HepG2 (cell line): Measurements from ENCODE around the gene PRKCZ. TPM values are rescaled to one million over a fixed set of nuclear protein-coding genes. Genes with fewer than 3 reads are reported as not detected.
A peak's percentile ranks its signal among the peaks of the same experiment; 100 is the strongest.

Source experiments
- ATAC-seq: fragments of 200-7000 bp; cut with Tn5 transposase; 3 replicates; pipeline ENCODE4 v1.9.1; 2020; ENCODE audit warnings: mild to moderate bottlenecking, moderate library complexity
- BruUV-seq: library from RNA; stranded (reverse); fragments of 400-500 nt; replicated peaks from 2 replicates; lab custom pipeline; 2021; lab: Mats Ljungman, UMichigan
- CTCF ChIA-PET: fragments of 300-600 bp; formaldehyde crosslinking; extraction: SDS; loops from one replicate; lab custom pipeline; 2021; ENCODE audit warnings: low total read pairs, inconsistent platforms, low intra/inter-chr PET ratio; lab: Yijun Ruan, JAX
- POLR2A ChIA-PET: fragments of 350-600 bp; sonication (Branson Sonifier 250); formaldehyde crosslinking; loops from one replicate; lab custom pipeline; 2020; ENCODE audit warnings: antibody characterized with exemption, inconsistent platforms; lab: Yijun Ruan, JAX
- DNase-seq: peaks from one replicate; pipeline ENCODE4 v3.0.0-alpha.2; 2015; ENCODE audit warnings: low spot score
- FAIRE-seq: peaks from 3 replicates; lab custom pipeline; 2011; peaks lifted over from hg19 to GRCh38; lab: Jason Lieb, UNC
- H2AFZ ChIP-seq: one replicate; pipeline ENCODE4 v1.6.1; 2011; ENCODE audit warnings: low read length, inconsistent platforms
- H3K27ac ChIP-seq: fragments of 300-600 bp; 3 replicates; pipeline ENCODE4 v1.8.0; 2011; ENCODE audit warnings: mixed run types, mild to moderate bottlenecking, mixed read lengths, low read length, inconsistent platforms; ENCODE audit not compliant: insufficient read depth; ENCODE audit errors: extremely low read length
- H3K27me3 ChIP-seq, 2 experiments: fragments of 200-600 bp in 1 of 2; 2 replicates in 1 of 2; 3 replicates in 1 of 2; pipeline versions ENCODE4 v1.6.0 to v1.8.0; 2011; ENCODE audit warnings: low read length in 2 of 2, mild to moderate bottlenecking in 2 of 2, moderate library complexity in 2 of 2, inconsistent platforms in 1 of 2; ENCODE audit not compliant: insufficient read depth in 2 of 2, control insufficient read depth in 1 of 2
- H3K36me3 ChIP-seq, 2 experiments: fragments of 200-600 bp in 1 of 2; replicated peaks in 1 of 2; 2 replicates in 1 of 2; 3 replicates in 1 of 2; pipeline versions ENCODE4 v1.5.1 to v1.8.0; 2011; ENCODE audit warnings: low read length in 2 of 2, inconsistent platforms in 1 of 2; ENCODE audit not compliant: insufficient read depth in 2 of 2, control insufficient read depth in 1 of 2
- H3K4me1 ChIP-seq: 2 replicates; pipeline ENCODE4 v1.5.1; 2012; ENCODE audit warnings: low read length, inconsistent platforms; ENCODE audit not compliant: insufficient read depth
- H3K4me2 ChIP-seq: 2 replicates; pipeline ENCODE4 v1.6.0; 2011; ENCODE audit warnings: low read depth, low read length, inconsistent platforms
- H3K4me3 ChIP-seq, 3 experiments: fragments of 200-600 bp in 1 of 3; sonication (generic), shearing (Covaris generic) in 1 of 3; replicated peaks in 1 of 3; 2 replicates each; pipeline ENCODE4 v1.5.1; 2011 to 2016; ENCODE audit warnings: low read length in 3 of 3, inconsistent platforms in 2 of 3, low read depth in 2 of 3, mild to moderate bottlenecking in 2 of 3, control low read depth in 1 of 3, mixed read lengths in 1 of 3; ENCODE audit not compliant: insufficient read depth in 1 of 3
- H3K79me2 ChIP-seq: one replicate; pipeline ENCODE4 v1.6.1; 2011; ENCODE audit warnings: low read length, inconsistent platforms; ENCODE audit not compliant: insufficient read depth
- H3K9ac ChIP-seq: 2 replicates; pipeline ENCODE4 v1.6.0; 2011; ENCODE audit warnings: mild to moderate bottlenecking, low read depth, low read length, inconsistent platforms; ENCODE audit not compliant: insufficient read depth
- H3K9me3 ChIP-seq: 2 replicates; pipeline ENCODE4 v1.5.1; 2012; ENCODE audit warnings: mild to moderate bottlenecking, low read length
- H4K20me1 ChIP-seq: 2 replicates; pipeline ENCODE4 v1.6.0; 2011; ENCODE audit warnings: inconsistent platforms, mild to moderate bottlenecking, low read length, moderate library complexity; ENCODE audit not compliant: insufficient read depth
- CCDC6 ChIP-seq: sonication (generic); formaldehyde crosslinking; IDR thresholded peaks from 2 replicates; pipeline ENCODE4 v1.8.1; 2022; ENCODE audit warnings: mild to moderate bottlenecking, missing genetic modification reagents, moderate library complexity
- DNMT1 ChIP-seq: sonication (generic); formaldehyde crosslinking; IDR thresholded peaks from 2 replicates; pipeline ENCODE4 v1.5.1; 2020; ENCODE audit warnings: mild to moderate bottlenecking, missing genetic modification reagents
- EEA1 ChIP-seq: sonication (generic); formaldehyde crosslinking; IDR thresholded peaks from 2 replicates; pipeline ENCODE4 v1.5.1; 2020; ENCODE audit warnings: mild to moderate bottlenecking, missing genetic modification reagents, borderline replicate concordance
- FOXJ3 ChIP-seq: sonication (generic); formaldehyde crosslinking; IDR thresholded peaks from 2 replicates; pipeline ENCODE4 v1.4.0; 2020; ENCODE audit warnings: missing genetic modification reagents, mild to moderate bottlenecking, borderline replicate concordance
- HNRNPK ChIP-seq: fragments of 200-400 bp; formaldehyde crosslinking; IDR thresholded peaks from 2 replicates; pipeline ENCODE4 v1.6.1; 2018; ENCODE audit warnings: low read length, low read depth, moderate library complexity, mild to moderate bottlenecking; ENCODE audit not compliant: poor library complexity, severe bottlenecking
- HNRNPLL ChIP-seq: fragments of 200-400 bp; formaldehyde crosslinking; IDR thresholded peaks from 2 replicates; pipeline ENCODE4 v1.6.1; 2017; ENCODE audit warnings: mild to moderate bottlenecking, low read depth, low read length; ENCODE audit not compliant: poor library complexity, severe bottlenecking
- KMT2A ChIP-seq: sonication (generic); formaldehyde crosslinking; IDR thresholded peaks from 2 replicates; pipeline ENCODE4 v1.4.0; 2020; ENCODE audit warnings: missing genetic modification reagents
- LCORL ChIP-seq, 2 experiments: fragments of 450-650 bp in 1 of 2; sonication (generic) in 1 of 2; formaldehyde crosslinking in 1 of 2; IDR thresholded peaks; 2 replicates each; pipeline versions ENCODE4 v1.5.0 to v1.6.1; 2017 to 2020; ENCODE audit warnings: antibody characterized with exemption in 1 of 2, missing genetic modification reagents in 1 of 2
- PAX8 ChIP-seq: sonication (generic); formaldehyde crosslinking; IDR thresholded peaks from 2 replicates; pipeline ENCODE4 v1.8.0; 2022; ENCODE audit warnings: mild to moderate bottlenecking, missing genetic modification reagents, borderline replicate concordance
- PAXIP1 ChIP-seq: sonication (generic); formaldehyde crosslinking; conservative IDR thresholded peaks from 2 replicates; pipeline ENCODE4 v1.4.0; 2020; ENCODE audit warnings: mild to moderate bottlenecking, missing genetic modification reagents, moderate library complexity
- RBFOX2 ChIP-seq: fragments of 200-400 bp; formaldehyde crosslinking; IDR thresholded peaks from 2 replicates; pipeline ENCODE4 v1.6.1; 2017; ENCODE audit warnings: low read depth, mild to moderate bottlenecking, low read length
- SAP130 ChIP-seq: IDR thresholded peaks from 2 replicates; pipeline ENCODE4 v1.6.1; 2016; ENCODE audit warnings: low read depth
- SIX1 ChIP-seq: sonication (generic); formaldehyde crosslinking; IDR thresholded peaks from 2 replicates; pipeline ENCODE4 v1.4.0; 2020; ENCODE audit warnings: missing genetic modification reagents, borderline replicate concordance
- SP5 ChIP-seq: IDR thresholded peaks from 2 replicates; pipeline ENCODE4 v1.6.1; 2016; ENCODE audit warnings: low read depth, borderline replicate concordance
- ZBTB38 ChIP-seq: sonication (generic); formaldehyde crosslinking; IDR thresholded peaks from 2 replicates; pipeline ENCODE4 v1.5.1; 2020; ENCODE audit warnings: mild to moderate bottlenecking, missing genetic modification reagents
- ZNF253 ChIP-seq: sonication (generic); formaldehyde crosslinking; IDR thresholded peaks from 2 replicates; pipeline ENCODE4 v1.8.0; 2022; ENCODE audit warnings: mild to moderate bottlenecking, missing genetic modification reagents, borderline replicate concordance
- ZNF414 ChIP-seq: sonication (generic); formaldehyde crosslinking; IDR thresholded peaks from 2 replicates; pipeline ENCODE4 v1.5.0; 2020; ENCODE audit warnings: missing genetic modification reagents
- ZNF564 ChIP-seq: sonication (generic); formaldehyde crosslinking; IDR thresholded peaks from 2 replicates; pipeline ENCODE4 v1.8.1; 2023; ENCODE audit warnings: mild to moderate bottlenecking, missing genetic modification reagents
- ZNF607 ChIP-seq: sonication (generic); formaldehyde crosslinking; IDR thresholded peaks from 2 replicates; pipeline ENCODE4 v1.5.1; 2020; ENCODE audit warnings: missing genetic modification reagents, mild to moderate bottlenecking, borderline replicate concordance
- WGBS: methylation state at CpG from one replicate; pipeline ENCODE4 v1.1.6; 2017; ENCODE audit warnings: low lambda C conversion rate; 5-methylcytosine and 5-hydroxymethylcytosine counted together
- in situ Hi-C: cut with HindIII; loops from 2 replicates; pipeline ENCODE4 v1.10.0; 2017; ENCODE audit warnings: low pct_unique_long_range_greater_than_20kb; ENCODE audit not compliant: extremely low pct_ligation_motif_present
- intact Hi-C: fragments of 100-400 bp; cut with micrococcal nuclease; formaldehyde crosslinking; loops from one replicate; pipeline ENCODE4 v1.10.0; 2022; ENCODE audit not compliant: unreplicated experiment
- polyA plus RNA-seq, 8 experiments: library from polyadenylated mRNA; depleted of rRNA in 3 of 8; stranded (reverse) in 7 of 8; unstranded in 1 of 8; fragments of >200 nt; fragmentation: Illumina TruSeq in 4 of 8; extraction: Trizol in 4 of 8; gene quantifications; 2 replicates each; pipeline versions ENCODE4 v1.2.1 to v1.2.3, GENCODE V29; 2011 to 2016; ENCODE audit warnings: low read depth in 4 of 8, missing spikeins in 1 of 8, mixed read lengths in 1 of 8; ENCODE audit not compliant: insufficient read depth in 1 of 8
- total RNA-seq, 5 experiments: library from RNA; depleted of rRNA; stranded (reverse); fragments of >200 nt; fragmentation: Illumina TruSeq; extraction: Trizol; gene quantifications; 2 replicates each; pipeline ENCODE4 v1.2.3, GENCODE V29; 2016; ENCODE audit warnings: low read depth in 1 of 5

PRKCZ gene
- total and polyA plus RNA-seq, 2 of the 13 experiments (the other 11 are each of a cell fraction or from before 2014, with no cell fraction given): 34.7 to 85.2 TPM

DNA sequence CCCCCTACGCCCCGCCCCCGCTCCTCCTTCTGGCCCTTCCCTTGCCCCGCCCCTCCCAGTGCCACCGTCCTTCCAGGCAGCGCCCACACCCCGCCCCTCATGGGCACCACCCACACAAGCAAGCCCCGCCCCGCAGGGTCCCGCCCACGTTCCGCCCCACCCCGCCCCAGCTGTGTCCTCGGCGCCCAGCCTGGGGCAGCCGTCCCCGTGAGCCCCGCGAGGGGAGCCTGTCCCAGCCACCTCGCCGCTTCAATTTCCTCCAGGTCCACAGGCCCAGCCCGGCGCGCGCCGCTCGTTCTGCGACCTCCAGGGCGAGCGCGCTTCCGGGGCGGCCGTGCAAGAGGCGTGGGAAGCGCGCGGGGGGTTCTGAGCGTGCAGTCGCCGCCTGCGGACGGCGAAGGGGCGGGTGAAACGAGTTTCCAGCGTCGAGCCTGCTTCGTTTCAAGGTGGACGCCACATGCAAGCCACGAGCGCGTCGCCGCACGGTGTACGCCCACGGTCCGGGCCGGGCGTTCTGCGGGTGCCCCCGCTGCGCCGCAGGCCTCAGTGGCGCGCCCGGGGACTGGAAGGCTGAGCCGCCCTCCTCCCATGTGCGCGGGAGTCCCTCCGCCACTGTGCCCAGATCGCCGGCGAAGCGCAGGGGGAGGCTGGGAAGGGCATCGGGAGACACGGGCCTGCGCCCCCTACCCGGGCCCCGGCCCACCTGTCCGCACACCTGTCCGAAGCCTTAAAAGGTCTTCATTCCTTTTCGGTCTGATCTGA lies 155.2 kb downstream of the PRKCZ start:
- Histone ChIP-seq H4K20me1 (no peaks in the 10 kb centered on the region), H3K9ac (0 out of 2 replicates have a peak overlapping the region, but pooled peaks have one; percentile 58), H3K9me3 (no peaks in the 10 kb centered on the region), H3K27ac (no peak overlapping the region), H3K36me3 (no peaks in the 10 kb centered on the region), H2AFZ (no peak overlapping the region), H3K79me2 (no peaks in the 10 kb centered on the region), H3K4me1 (peaks cover 81% of the 10 kb centered on the region), H3K4me2 (peak overlapping the region; percentile 98), H3K4me3 (peak overlapping the region; percentile 17 to 76 (median 37); a peak in 5 of 6 replicates), H3K27me3 (peaks cover 0 to 20% of the 10 kb centered on the region in 2 experiments; a peak in 4 of 5 replicates)
- CTCF ChIA-PET: no interaction called here
- in situ Hi-C loops: no loop called here
- DNase-seq (peak; percentile 69), ATAC-seq (peak; percentile 9), FAIRE-seq (no peak)
- POLR2A ChIA-PET: interaction anchor here (1.1 to 8.5 kb wide), 4 partner anchors 11 to 207 kb away, joined by 3 to 178 read pairs (median 10); partner anchors contain the start of genes FAAP20, MORN1, RER1 and SKI
- BruUV-seq: no TSS peak
- intact Hi-C loops: no loop called here
- WGBS: 39% methylated on average over 44 of the region's 84 CpGs
- 0 out of 2 replicates have a peak, but pooled peaks have one; percentile 41 for TF ChIP-seq CCDC6 (CRISPR knock-in tag)
- peak; percentile 78; the same call in 1 of the 2 replicates for TF ChIP-seq DNMT1
- no peak for TF ChIP-seq FOXJ3 (CRISPR knock-in tag)
- TF ChIP-seq PAXIP1: no peak
- TF ChIP-seq SP5 (CRISPR knock-in tag): peak; percentile 23; the same call in 1 of the 2 replicates
- TF ChIP-seq ZNF564 (CRISPR knock-in tag): 0 out of 2 replicates have a peak, but pooled peaks have one; percentile 50
- 0 out of 2 replicates have a peak, but pooled peaks have one; percentile 31 for TF ChIP-seq ZNF253 (CRISPR knock-in tag)
- peak; percentile 36 for TF ChIP-seq HNRNPLL
- TF ChIP-seq ZNF607 (CRISPR knock-in tag): no peak
- TF ChIP-seq PAX8 (CRISPR knock-in tag): no peak
- peak; percentile 22; the same call in 1 of the 2 replicates for TF ChIP-seq SAP130
- no peak for TF ChIP-seq KMT2A (CRISPR knock-in tag)
- TF ChIP-seq SIX1: no peak
- no peak for TF ChIP-seq LCORL (IDR thresholded peaks at IDR 0.05)
- TF ChIP-seq LCORL (CRISPR knock-in tag; IDR thresholded peaks at IDR 0.05): 0 out of 2 replicates have a peak, but pooled peaks have one; percentile 14
- TF ChIP-seq ZNF414 (CRISPR knock-in tag): no peak
- TF ChIP-seq HNRNPK: peak; percentile 18
- 0 out of 2 replicates have a peak, but pooled peaks have one; percentile 38 for TF ChIP-seq EEA1 (CRISPR knock-in tag)
- peak; percentile 63 for TF ChIP-seq RBFOX2
- peak; percentile 91 for TF ChIP-seq ZBTB38 (CRISPR knock-in tag)
